Endothelial cell of umbilical vein (primary cell): ENCODE results near the gene FAM120B.
"Not testable (repeated sequence)": the region's sequence is repeated elsewhere in the genome, so short reads cannot be mapped to it uniquely, and the experiment has no call there.

Experiments used
- CTCF ChIP-seq, 2 donors: IDR thresholded peaks; 1 replicate in 1 of 2; 2 replicates in 1 of 2; pipeline ENCODE4 v1.5.1; 2011; ENCODE audit warnings: low read length in 2 of 2, mild to moderate bottlenecking in 2 of 2, moderate library complexity in 2 of 2, control low read depth in 1 of 2, inconsistent platforms in 1 of 2, low read depth in 1 of 2; ENCODE audit not compliant: insufficient read depth in 1 of 2; ENCODE audit errors: extremely low read depth in 1 of 2
- POLR2AphosphoS5 ChIP-seq: IDR thresholded peaks from 2 replicates; pipeline ENCODE4 v1.6.1; 2012; ENCODE audit warnings: low read depth, mild to moderate bottlenecking, control low read depth, low read length, moderate library complexity; ENCODE audit not compliant: insufficient read depth

DNA sequence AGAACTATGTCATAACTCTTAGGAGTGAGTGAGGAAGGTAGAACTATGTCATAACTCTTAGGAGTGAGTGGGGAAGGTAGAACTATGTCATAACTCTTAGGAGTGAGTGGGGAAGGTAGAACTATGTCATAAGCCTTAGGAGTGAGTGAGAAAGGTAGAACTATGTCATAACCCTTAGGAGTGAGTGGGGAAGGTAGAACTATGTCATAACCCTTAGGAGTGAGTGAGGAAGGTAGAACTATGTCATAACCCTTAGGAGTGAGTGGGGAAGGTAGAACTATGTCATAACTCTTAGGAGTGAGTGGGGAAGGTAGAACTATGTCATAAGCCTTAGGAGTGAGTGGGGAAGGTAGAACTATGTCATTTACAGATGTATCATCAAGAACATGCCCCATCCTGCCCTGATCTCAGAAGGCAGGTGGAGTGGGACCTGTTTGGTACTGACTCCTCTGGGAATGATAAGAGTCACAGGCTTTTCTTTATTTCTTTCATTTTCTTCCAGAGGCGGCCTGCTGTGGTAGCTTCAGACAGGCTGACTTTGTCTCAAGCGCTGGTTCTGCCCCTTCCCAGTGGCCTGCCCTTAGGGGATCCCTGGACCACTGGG, 93.5 kb downstream of the FAM120B start:
- not testable (repeated sequence) for TF ChIP-seq CTCF (IDR thresholded peaks at IDR 0.05; ENCODE audit: extremely low read depth in 1 of 2, insufficient read depth in 1 of 2, low read depth in 1 of 2, low read length in 2 of 2); POLR2AphosphoS5
